K562 (cell line): ENCODE data around the gene RYR1. TPM values are rescaled to one million over a fixed set of nuclear protein-coding genes. Genes with fewer than 3 reads are reported as not detected.

Source experiments
- CREB5 ChIP-seq: fragments of 250-450 bp; sonication (Bioruptor Pico); IDR thresholded peaks from 2 replicates; pipeline ENCODE4 v1.5.0; 2020; ENCODE audit warnings: mild to moderate bottlenecking
- E4F1 ChIP-seq: fragments of 250-450 bp; sonication (Bioruptor Pico); IDR thresholded peaks from 2 replicates; pipeline ENCODE4 v1.5.0; 2021; ENCODE audit warnings: mild to moderate bottlenecking, borderline replicate concordance
- EP300 ChIP-seq: IDR thresholded peaks from 2 replicates; pipeline ENCODE4 v1.6.1; 2012; ENCODE audit warnings: low read length, improper control_type of control experiment
- HDGF ChIP-seq: fragments of 450-650 bp; IDR thresholded peaks from 2 replicates; pipeline ENCODE4 v1.6.1; 2016
- MCM7 ChIP-seq, 2 experiments: fragments of 450-650 bp; IDR thresholded peaks; 2 replicates each; pipeline ENCODE4 v1.6.1; 2016 to 2018
- MECOM ChIP-seq: fragments of 250-450 bp; sonication (Bioruptor Pico); IDR thresholded peaks from 2 replicates; pipeline ENCODE4 v1.8.0; 2022; ENCODE audit warnings: inconsistent platforms
- MXD1 ChIP-seq: fragments of 250-450 bp; sonication (Bioruptor Pico); IDR thresholded peaks from 2 replicates; pipeline ENCODE4 v1.8.0; 2021; ENCODE audit warnings: borderline replicate concordance, mild to moderate bottlenecking, moderate library complexity; ENCODE audit not compliant: poor library complexity, severe bottlenecking
- NR2F6 ChIP-seq: fragments of 450-650 bp; formaldehyde crosslinking; IDR thresholded peaks from 2 replicates; pipeline ENCODE4 v1.4.0; 2020; ENCODE audit warnings: mild to moderate bottlenecking
- RAD21 ChIP-seq, 2 experiments: fragments of 250-450 bp in 1 of 2; fragments of 450-650 bp in 1 of 2; sonication (Bioruptor Pico) in 1 of 2; formaldehyde crosslinking in 1 of 2; IDR thresholded peaks in 1 of 2; conservative IDR thresholded peaks in 1 of 2; 2 replicates each; pipeline versions ENCODE4 v1.4.0 to v1.8.0; 2020 to 2022; ENCODE audit warnings: mild to moderate bottlenecking in 2 of 2, moderate library complexity in 1 of 2
- RNF2 ChIP-seq: sonication (generic); IDR thresholded peaks from 2 replicates; pipeline ENCODE4 v1.6.1; 2016
- SOX6 ChIP-seq: fragments of 450-650 bp; IDR thresholded peaks from 2 replicates; pipeline ENCODE4 v1.6.1; 2014; ENCODE audit warnings: mild to moderate bottlenecking
- TCFL5 ChIP-seq: fragments of 250-450 bp; sonication (Bioruptor Pico); conservative IDR thresholded peaks from 2 replicates; pipeline ENCODE4 v1.6.1; 2021; ENCODE audit warnings: mild to moderate bottlenecking, moderate library complexity, matching md5 sums
- XRCC4 ChIP-seq: IDR thresholded peaks from one replicate; pipeline ENCODE4 v1.6.1; 2011; ENCODE audit not compliant: insufficient read depth, insufficient read length; ENCODE audit errors: extremely low read depth
- ZC3H8 ChIP-seq: fragments of 450-650 bp; IDR thresholded peaks from 2 replicates; pipeline ENCODE4 v1.6.1; 2017
- ZMIZ1 ChIP-seq, 2 experiments: fragments of 150-350 bp in 1 of 2; IDR thresholded peaks; 2 replicates each; pipeline ENCODE4 v1.6.1; 2012 to 2016; ENCODE audit warnings: low read depth in 2 of 2, low read length in 2 of 2, mild to moderate bottlenecking in 1 of 2, moderate library complexity in 1 of 2
- ZNF134 ChIP-seq: fragments of 250-450 bp; sonication (Bioruptor Pico); conservative IDR thresholded peaks from 2 replicates; pipeline ENCODE4 v1.4.0; 2020
- ZNF395 ChIP-seq: fragments of 200-800 bp; sonication (Bioruptor generic); IDR thresholded peaks from 2 replicates; pipeline ENCODE4 v1.6.1; 2017; ENCODE audit warnings: missing genetic modification characterization, missing compliant biosample characterization
- ZNF584 ChIP-seq: fragments of 200-800 bp; sonication (Bioruptor generic); IDR thresholded peaks from 2 replicates; pipeline ENCODE4 v1.6.1; 2016; ENCODE audit warnings: low read depth, mild to moderate bottlenecking, missing genetic modification characterization, missing compliant biosample characterization
- ZNF79 ChIP-seq: fragments of 250-450 bp; sonication (Bioruptor Pico); IDR thresholded peaks from 2 replicates; pipeline ENCODE4 v1.4.0; 2020; ENCODE audit warnings: low read depth, mild to moderate bottlenecking, moderate library complexity
- ZSCAN29 ChIP-seq: fragments of 450-650 bp; IDR thresholded peaks from 2 replicates; pipeline ENCODE4 v1.6.1; 2017
- polyA plus RNA-seq, 8 experiments: library from polyadenylated mRNA; depleted of rRNA in 4 of 8; stranded (reverse) in 5 of 8; unstranded in 3 of 8; fragments of >200 nt; fragmentation: Nextera tagmentation in 2 of 8; fragmentation: Illumina TruSeq in 1 of 8; extraction: Ambion mirVana in 2 of 8; extraction: Trizol in 1 of 8; gene quantifications; 2 replicates each; pipeline versions ENCODE4 v1.2.1 to v1.2.3, GENCODE V29; 2011 to 2014; ENCODE audit warnings: inconsistent platforms in 1 of 8, missing spikeins in 1 of 8
- total RNA-seq, 7 experiments: library from RNA; depleted of rRNA in 6 of 7; stranded (reverse); fragments of >200 nt in 6 of 7; fragmentation: Illumina TruSeq in 2 of 7; extraction: Trizol in 2 of 7; gene quantifications; 2 replicates each; pipeline versions ENCODE4 v1.2.1 to v1.2.3, GENCODE V29; 2011 to 2021; ENCODE audit warnings: low replicate concordance in 1 of 7

Gene RYR1
- total and polyA plus RNA-seq, 9 of the 15 experiments (the other 6 are each of a cell fraction or from before 2014, with no cell fraction given), result 0.11 to 7.4 (median 3.7) TPM

GRCh38 chr19:38557205-38557799 is 123.8 kb downstream of the RYR1 start (continued):
- TF ChIP-seq ZMIZ1 (IDR thresholded peaks at IDR 0.05; ENCODE audit: low read depth in 2 of 2, low read length in 2 of 2), result peak in 1 of 2 experiments; percentile 60; a peak in 1 of 4 replicates
- no peak for TF ChIP-seq MXD1 (CRISPR knock-in tag)
- no peak for TF ChIP-seq MCM7 (IDR thresholded peaks at IDR 0.05)
- no peak for TF ChIP-seq HDGF
- TF ChIP-seq ZNF79, result no peak
- no peak for TF ChIP-seq TCFL5
- TF ChIP-seq ZNF395 (CRISPR knock-in tag), result no peak
- no peak for TF ChIP-seq CREB5 (CRISPR knock-in tag)
- TF ChIP-seq NR2F6 (CRISPR knock-in tag), result no peak
- no peak for TF ChIP-seq E4F1 (CRISPR knock-in tag)
- no peak for TF ChIP-seq ZSCAN29
- TF ChIP-seq ZNF134, result no peak
- TF ChIP-seq RNF2, result peak; percentile 65; the same call in 1 of the 2 replicates
- no peak for TF ChIP-seq ZNF584 (CRISPR knock-in tag)
- no peak for TF ChIP-seq MECOM (CRISPR knock-in tag)
- TF ChIP-seq EP300, result peak; percentile 73
- TF ChIP-seq ZC3H8, result no peak
- TF ChIP-seq SOX6, result peak; percentile 78; the same call in 1 of the 2 replicates
- TF ChIP-seq RAD21 (CRISPR knock-in tag; conservative IDR thresholded peaks at IDR 0.05 in 1 of 2, IDR thresholded peaks at IDR 0.05 in 1 of 2), result peak; percentile 44 to 64
- TF ChIP-seq XRCC4, result no peak
